ENCODE data around the gene PORCN.
"Not testable (repeated sequence)": the region's sequence is repeated elsewhere in the genome, so short reads cannot be mapped to it uniquely, and the experiment has no call there.

PORCN gene

DNA sequence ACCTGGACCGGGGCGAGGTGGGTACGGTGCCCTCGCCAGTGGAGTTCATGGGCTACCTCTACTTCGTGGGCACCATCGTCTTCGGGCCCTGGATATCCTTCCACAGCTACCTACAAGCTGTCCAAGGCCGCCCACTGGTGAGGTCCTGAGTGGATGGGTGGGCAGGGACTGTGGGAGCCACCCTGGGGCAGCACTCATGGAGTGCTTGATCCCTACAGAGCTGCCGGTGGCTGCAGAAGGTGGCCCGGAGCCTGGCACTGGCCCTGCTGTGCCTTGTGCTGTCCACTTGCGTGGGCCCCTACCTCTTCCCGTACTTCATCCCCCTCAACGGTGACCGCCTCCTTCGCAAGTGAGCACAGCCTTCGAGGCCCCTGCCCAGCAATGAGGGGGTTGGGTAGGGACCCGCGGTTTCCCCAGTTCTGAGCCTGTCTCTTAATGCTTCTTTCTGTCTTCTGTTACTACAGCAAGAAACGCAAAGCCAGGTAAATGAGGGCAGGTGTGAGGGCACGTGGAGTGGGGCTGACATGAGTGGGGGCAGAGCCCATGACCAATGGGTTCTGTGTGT, 3.7 kb downstream of the PORCN start:
- DNase-seq (ENCODE audit: low read depth, low spot score), result no peak

DNA sequence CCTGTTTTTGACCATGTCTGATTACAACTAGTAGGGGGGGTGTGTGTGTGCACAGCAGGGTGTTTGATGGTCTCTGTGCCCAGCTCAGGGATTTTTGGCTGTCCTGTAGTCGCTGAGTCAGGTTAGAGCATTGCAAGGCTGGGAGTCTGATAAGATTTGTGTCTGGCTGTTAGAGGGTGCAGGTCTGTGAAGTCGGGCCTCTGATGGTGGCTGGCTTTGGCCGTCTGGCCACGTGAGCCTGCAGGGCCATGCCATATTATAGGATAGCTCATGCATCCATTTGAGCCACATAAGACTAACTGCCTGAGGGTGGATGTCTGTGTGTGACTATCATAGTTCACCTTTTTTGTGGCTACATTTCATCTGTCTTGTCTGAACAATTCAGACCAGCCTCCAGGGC, 4.9 kb downstream of the PORCN start:
- DNase-seq (ENCODE audit: low read depth, low spot score), result no peak

DNA sequence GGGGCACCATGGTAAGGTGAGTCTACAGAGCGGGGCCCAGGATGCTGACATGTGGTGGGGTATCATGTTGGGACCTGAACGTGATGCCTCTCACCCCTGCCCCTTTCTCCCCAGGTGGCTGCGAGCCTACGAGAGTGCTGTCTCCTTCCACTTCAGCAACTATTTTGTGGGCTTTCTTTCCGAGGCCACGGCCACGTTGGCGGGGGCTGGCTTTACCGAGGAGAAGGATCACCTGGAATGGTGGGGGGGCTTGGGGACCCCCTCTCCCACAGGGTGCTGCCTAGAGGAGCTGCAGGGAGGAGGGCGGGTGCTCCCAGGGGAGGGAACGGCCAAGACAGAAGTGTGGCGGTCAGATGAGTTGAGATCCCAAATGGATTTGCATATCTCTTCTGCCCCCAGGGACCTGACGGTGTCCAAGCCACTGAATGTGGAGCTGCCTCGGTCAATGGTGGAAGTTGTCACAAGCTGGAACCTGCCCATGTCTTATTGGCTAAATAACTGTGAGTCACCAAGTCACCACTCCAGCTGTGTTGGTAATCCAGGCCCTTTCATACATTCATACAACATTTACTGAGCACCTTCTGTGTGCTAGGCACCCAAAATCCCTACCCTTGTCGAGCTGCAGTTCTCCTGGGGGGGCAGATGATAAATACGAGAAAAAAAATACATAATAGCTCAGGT, 5.5 kb downstream of the PORCN start:
- no peak for DNase-seq (ENCODE audit: low read depth, low spot score)

DNA sequence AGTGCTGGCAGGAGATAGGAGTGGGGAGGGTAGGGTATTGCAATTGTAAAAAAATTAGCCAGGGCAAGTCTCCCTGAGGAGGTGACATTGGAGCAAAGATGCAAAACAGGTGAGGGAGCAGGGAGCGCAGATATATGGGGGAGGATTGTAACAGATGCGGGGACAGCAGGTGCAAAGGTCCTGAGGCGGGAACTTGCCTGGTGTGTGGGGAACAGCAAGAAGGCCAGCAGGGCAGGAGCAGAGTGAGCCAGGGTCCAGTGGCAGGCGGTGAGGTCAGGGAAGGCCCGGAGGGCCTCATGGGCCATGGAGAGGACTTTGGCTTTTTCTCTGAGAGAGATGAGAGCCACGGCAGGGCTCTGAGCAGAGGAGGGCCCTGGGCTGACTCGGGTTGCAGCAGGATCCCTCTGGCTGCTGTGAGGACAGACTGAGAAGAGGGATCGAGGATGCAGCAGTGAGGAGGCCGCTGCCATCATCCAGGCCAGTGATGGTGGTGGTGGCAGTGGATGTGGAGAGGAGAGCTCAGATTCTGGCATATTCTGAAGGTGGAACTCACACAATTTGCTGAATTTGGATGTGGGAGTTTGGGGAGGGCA, 6.2 kb downstream of the PORCN start:
- DNase-seq (ENCODE audit: low read depth, low spot score), result no peak

DNA sequence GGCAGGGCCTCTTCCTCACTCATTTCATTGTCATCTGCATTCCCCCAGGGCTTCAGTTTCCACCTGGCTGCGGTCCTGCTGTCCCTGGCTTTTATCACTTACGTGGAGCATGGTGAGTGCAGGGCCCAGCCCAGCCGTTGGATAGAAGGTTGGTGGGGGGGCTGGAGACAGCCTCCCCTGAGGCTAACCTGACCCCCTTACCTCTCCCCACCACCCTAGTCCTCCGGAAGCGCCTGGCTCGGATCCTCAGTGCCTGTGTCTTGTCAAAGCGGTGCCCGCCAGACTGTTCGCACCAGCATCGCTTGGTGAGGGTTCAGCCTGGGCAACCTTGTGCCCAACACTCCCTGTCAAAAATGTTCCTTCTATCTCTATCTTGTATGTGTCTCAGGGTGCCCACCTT, 7.0 kb downstream of the PORCN start:
- DNase-seq (ENCODE audit: low read depth, low spot score), result no peak

DNA sequence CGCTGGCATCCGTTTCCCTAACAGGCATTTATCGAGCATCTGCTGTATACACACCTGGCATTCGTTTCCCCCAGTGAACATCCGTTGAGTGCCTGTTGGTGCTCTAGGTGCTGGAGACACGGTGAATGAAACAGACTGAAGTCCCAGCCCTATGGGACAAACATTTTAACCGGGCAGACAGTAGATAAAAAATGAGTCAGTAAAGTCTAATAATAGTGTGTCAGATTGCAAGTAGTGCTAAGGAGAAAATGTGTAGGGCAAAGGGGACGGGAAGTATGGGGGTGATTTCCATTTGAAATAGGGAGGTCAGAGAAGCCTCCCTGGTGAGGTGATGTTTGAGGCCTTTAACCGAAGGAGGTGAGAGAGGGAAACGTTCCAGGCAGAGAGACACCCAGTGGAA, 7.5 kb downstream of the PORCN start:
- no peak for DNase-seq (ENCODE audit: low read depth, low spot score)

DNA sequence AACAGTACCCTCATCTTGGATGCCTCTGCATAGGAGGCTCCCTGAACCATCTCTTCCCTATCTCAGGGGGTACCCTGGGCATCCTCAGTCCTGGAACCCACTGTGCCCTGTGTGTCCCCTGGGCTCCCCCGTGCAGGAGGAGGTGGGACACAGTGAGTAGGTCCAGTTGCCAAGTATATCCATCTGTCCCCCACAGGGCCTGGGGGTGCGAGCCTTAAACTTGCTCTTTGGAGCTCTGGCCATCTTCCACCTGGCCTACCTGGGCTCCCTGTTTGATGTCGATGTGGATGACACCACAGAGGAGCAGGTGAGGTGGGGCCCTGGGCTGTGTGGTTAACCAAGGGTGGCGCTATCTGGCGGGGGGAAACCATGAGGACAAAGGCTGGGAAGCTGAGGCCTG, 8.2 kb downstream of the PORCN start:
- DNase-seq (ENCODE audit: low read depth, low spot score), result no peak

DNA sequence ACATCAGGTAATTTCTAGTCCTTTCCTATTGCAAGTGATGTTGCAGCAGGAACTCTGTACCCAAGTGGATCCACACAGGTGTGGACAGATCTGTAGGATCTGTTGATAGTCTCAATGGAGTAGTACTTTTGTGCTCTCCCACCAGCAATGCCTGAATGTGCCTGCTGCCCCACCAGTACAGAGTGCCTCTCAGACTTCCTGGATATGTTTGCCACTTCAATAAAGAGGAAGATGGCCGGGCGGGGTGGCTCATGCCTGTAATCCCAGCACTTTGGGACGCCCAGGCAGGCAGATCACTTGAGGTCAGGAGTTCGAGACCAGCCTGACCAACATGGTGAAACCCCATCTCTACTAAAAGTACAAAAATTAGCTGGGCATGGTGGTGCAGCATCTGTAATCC, 10.7 kb downstream of the PORCN start:
- DNase-seq (ENCODE audit: low read depth, low spot score), result not testable (repeated sequence)

DNA sequence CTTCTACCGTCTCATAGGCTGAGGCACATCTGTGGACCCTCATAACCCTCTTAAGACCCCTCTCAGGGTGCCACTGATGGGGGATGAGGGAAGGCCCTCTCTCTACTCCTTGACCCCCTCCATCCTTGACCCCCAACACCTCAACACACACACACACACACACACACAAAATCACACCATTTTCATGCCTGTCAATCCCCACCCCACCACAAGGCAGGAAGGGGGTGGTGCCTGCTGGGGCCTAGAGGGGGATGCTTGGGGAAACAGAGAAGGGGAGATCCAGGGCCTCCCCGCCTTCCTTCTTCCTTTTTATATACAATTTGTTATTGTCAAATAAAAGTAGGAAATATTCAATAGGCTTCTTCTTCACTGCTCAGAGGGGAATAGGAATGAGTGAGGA, 11.7 kb downstream of the PORCN start:
- DNase-seq (ENCODE audit: low read depth, low spot score), result no peak

DNA sequence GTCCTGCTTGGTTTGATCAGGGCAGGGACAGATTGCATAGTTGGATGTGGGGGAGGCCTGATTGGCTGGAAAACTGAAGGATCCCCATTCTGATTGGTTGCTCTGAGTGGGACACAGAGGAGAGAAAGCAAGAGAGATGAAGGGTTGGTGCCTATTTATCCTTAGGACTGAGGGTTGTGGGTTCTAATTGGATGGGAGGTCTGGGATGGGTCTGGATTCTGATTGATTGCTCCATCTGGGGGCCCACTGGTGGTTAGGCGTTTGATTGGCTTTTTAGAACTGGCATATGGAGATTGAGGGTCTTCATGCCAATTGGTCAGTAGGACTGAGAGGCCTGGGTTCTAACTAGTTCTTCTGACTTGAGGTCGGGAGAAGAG, 12.2 kb downstream of the PORCN start:
- no peak for DNase-seq (ENCODE audit: low read depth, low spot score)

DNA sequence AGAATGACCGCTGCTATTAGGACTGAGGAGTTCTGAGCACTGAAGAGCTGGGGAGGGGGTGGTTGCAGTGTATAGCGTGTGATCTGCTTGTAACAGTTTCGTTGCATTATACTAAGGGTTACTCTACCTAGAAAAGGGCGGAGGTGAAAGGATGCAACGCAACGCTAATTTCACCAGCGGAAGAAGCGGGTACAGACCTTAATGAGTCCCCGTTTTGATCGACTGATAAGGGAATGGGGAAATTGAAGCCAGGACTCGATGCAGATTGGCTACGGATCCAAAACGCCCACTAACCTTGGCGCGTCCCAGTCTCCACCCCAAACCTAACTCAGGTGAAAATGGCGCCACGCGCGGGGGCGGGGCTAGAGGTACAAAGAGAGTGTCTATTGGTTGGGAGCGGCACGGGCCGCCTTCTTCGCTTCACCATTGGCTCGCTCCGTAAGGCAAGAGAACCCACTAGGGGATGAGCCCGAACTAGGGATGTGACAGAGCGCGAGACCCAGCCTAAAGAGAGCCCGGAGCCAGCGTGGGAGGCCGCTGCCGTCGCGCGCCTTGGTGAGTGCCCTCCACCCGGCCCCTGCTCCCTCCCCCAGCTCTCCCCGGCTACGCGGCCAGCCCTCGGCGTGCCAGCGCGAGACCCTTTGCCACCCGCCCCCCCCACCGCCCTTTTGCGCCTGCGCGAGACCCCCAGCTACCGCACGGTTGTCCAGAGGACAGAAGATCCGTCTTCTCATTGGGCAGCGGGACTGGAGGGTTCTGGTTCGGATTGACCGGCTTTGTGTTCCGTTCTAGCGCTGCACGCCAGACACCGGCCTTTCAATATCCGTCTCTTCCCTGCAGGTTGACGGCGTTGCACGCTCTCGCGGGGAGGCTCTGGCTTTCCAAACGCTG, 12.8 kb downstream of the PORCN start, which contains the start of gene EBP:
EBP (plus strand) TSS at position 456 of the 891 bp plus-strand sequence. CDS start 1,964 bp downstream, outside the sequence.
- peak; percentile 86 for DNase-seq (ENCODE audit: low read depth, low spot score)

DNA sequence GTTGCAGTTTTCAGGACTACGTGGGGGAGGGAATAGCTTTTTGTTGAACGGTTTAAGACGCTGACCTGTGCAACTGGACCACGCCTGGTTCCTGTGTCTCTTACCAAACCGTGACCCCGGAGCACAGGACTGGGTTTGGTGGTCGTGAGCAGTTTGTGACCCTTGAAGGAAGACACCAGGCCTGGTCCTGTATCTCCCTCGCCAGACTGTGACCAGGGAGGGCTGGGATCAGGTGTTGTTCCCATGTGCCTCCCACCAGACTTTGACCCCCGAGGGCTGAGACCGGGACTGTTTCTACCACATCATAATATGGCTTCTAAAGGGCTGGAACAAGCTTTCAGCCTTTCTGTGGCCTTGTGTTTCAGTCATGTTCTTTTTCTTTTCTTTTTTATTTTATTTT, 13.5 kb downstream of the PORCN start:
- no peak for DNase-seq (ENCODE audit: low read depth, low spot score)

DNA sequence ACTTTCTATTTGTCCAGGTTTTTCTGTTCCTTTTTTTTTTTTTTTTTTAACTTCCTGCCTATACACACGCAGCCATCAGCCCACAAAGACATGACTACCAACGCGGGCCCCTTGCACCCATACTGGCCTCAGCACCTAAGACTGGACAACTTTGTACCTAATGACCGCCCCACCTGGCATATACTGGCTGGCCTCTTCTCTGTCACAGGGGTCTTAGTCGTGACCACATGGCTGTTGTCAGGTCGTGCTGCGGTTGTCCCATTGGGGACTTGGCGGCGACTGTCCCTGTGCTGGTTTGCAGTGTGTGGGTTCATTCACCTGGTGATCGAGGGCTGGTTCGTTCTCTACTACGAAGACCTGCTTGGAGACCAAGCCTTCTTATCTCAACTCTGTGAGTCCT, 14.9 kb downstream of the PORCN start:
- no peak for DNase-seq (ENCODE audit: low read depth, low spot score)

DNA sequence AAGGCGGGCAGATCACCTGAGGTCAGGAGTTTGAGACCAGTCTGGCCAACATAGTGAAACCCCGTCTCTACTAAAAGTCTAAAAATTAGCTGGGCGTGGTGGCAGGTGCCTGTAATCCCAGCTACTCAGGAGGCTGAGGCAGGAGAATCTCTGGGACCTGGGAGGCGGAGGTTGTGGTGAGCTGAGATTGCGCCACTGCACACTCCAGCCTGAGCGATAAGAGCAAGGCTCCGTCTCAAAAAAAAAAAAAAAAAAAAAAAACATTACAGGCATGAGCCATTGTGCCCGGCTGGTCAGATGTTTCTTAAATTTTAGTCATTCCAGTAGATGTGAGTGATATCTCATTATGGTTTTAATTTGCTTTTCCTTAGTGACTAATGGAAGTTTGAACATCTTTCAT, 17.1 kb downstream of the PORCN start:
- DNase-seq (ENCODE audit: low read depth, low spot score), result not testable (repeated sequence)

DNA sequence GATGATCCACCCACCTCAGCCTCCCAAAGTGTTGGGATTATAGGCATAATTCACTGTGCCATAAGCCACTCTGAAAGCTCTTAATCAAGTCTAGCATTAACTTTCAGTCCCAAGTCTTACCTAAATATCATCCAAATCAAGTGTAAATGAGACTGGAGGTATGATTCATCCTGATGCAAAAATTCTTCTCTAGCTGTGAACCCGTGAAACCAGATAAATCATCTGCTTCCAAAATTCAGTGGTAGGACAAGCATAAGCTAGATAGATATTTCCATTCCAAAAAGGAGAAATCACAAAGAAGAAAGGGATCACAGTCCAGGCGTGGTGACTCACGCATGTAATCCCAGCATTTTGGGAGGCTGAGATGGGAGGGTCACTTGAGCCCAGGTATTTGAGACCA, 21.9 kb downstream of the PORCN start:
- no peak for DNase-seq (ENCODE audit: low read depth, low spot score)

DNA sequence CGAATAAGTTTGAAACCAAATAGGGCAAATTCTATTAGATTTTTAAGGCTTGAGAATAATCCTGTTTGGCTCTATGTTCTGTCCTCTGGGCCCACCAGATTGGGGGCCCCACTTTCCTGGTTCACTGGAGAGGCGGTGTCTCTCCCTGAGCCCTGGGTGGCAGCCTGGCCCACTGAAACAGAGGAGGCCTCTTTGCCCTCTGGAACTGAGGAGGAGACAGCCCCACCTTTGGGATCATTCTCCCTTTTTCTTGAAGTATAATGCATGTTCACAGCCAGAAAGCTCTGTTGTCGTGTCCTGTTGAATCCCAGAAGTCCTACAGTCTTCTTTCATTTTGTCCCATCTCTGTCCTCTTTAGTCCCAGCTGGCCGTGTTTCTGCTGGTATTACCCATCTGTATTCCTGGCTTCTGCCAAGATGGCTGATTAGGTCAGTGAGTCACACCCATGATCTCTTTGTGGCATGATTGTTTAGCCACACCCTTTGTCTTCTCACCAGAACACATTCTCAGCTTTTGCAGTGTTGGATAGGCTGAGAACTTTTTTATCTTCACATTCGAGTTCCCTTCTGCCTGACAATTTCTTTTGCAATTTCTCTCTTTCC, 22.7 kb downstream of the PORCN start:
- DNase-seq (ENCODE audit: low read depth, low spot score), result no peak

DNA sequence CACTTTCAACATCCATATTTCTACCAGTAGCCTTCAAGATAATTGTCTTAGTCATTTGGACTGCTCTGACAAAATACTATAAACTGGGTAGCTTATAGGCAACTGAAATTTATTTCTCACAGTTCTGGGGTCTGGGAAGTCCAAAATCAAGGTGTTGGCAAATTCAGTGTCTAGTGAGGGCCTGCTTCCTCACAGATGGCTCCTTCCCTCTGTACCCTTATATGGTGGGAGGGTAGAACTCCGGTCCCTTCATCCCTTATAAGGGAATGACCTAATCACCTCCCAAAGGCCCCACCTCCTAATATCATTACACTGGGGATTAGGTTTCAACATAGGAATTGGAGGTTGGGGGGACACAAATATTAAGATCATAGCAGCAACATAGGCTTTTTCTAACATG, 23.4 kb downstream of the PORCN start:
- DNase-seq (ENCODE audit: low read depth, low spot score), result no peak

DNA sequence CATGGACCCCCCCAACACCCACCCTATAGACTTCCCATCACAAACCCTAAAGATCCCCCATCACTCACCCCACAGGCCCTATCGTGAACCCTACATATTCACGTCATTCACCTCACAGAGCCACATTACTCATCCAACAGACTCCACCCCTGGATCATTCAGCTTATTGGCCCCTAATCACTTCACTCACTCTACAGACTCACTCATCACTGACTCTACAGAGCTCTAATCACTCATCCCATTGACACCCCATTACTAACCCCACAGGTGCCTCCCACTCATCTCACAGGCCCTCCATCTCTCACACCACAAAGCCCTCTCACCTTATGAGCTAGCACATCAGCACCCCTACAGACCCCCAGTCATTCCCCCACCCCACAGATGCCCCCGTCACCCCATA, 24.4 kb downstream of the PORCN start:
- DNase-seq (ENCODE audit: low read depth, low spot score), result no peak

DNA sequence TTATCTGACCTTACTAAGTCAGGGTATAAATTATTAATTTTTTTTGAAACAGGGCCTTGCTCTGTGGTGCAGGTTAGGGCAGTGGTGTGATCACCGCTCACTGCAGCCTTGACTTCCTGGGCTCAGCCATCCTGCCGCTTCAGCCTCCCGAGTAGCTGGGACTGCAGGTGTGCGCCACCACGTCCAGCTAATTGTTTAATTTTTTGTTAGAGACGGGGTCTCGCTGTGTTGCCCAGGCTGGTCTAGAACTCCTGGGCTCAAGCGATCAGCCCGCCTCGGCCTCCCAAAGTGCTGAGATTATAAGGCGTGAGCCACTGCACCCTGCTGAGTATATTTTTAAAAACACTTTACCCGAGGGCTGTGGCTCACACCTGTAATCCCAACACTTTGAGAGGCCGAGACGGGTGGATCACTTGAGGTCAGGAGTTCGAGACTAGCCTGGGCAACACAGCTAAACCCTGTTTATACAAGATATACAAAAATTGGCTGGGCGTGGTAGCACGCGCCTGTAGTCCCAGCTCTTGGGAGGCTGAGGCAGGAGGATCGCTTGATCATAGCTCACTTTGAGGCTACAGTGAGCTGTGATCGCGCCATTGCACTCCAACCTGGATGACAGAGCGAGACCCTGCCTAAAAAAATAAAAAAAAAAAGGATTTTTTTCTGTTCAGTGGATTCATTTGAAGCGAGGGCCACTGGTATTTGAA, 30.0 kb downstream of the PORCN start:
- DNase-seq (ENCODE audit: low read depth, low spot score), result no peak

DNA sequence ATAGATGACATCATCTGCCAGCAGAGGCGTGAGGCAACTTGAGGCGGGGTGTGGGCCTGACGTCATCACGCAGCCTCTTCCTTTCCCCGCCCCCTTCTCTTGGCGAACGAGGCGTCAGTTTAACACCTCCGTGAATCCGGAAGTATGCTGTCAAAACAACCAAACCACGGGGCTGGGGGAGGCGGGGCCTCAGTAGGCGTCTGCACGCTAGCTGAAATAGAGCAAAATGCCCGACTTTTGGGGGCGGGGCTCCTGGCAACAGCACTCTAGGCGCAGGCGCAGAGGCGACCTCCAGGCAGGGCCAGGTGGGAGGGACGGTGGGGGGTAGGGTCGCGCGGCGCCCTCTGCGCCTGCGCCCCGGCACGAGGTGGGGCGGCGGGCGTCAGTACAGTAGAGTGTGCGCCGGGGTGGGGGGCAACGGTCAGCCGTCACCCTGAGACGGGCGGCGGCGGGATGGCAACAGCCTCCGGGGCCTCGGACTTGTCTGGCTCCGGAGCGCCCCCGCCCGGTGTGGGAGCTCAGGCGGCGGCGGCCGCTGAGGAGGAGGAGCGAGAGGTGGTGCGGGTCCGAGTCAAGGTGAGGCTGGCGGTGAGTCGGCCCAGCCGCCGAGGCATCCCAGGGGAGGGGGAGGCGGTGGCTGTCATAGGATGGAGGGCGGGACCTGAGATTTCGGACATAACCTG, 30.7 kb downstream of the PORCN start, which contains the start of gene TBC1D25:
TBC1D25 (plus strand) TSS at position 370 of the 683 bp plus-strand sequence; CDS start at position 454, 84 bp downstream.
- peak; percentile 91 for DNase-seq (ENCODE audit: low read depth, low spot score)

DNA sequence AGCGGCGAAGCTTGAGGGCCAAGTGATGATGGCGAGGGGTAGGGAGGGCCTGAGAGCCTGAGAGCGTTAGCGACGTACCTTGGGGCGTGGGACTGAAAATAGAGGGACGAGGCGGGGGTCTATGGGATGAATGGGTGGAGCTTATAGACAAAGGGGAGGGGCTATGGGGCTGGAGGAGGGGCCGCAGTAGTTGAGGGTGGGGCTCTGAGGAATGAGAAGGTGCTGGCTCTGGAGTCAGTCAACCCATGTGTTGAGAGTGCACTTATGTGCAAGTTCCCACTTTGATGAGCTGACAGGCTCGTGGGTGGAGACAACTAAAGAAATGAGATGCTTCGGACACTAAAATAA, 31.2 kb downstream of the PORCN start:
- DNase-seq (ENCODE audit: low read depth, low spot score), result peak; percentile 23
